ENCODE data around the gene PATE3. TPM values are rescaled to one million over a fixed set of nuclear protein-coding genes. Genes with fewer than 3 reads are reported as not detected.

Gene PATE3
- total RNA-seq, 1 donor from 2014 or later: not detected

Other genes with a start within 250 kb of the PATE3 start
- gene EI24, start 218.7 kb upstream of the PATE3 start, total RNA-seq: 96.4 and 117 TPM in 2 replicates
- 141 and 204 TPM in 2 replicates for gene STT3A, start 195.3 kb upstream of the PATE3 start, total RNA-seq
- 7.9 and 16.8 TPM in 2 replicates for gene CHEK1, start 163.0 kb upstream of the PATE3 start, total RNA-seq
- under 0.01 TPM in 1 of 2 replicates, not detected in the other for gene ACRV1, start 107.3 kb upstream of the PATE3 start, total RNA-seq
- not detected in 2 replicates for gene PATE1, start 41.8 kb upstream of the PATE3 start, total RNA-seq
- under 0.01 TPM in 1 of 2 replicates, not detected in the other for gene PATE2, start 9.3 kb upstream of the PATE3 start, total RNA-seq
- gene PATE4, start 45.2 kb downstream of the PATE3 start, total RNA-seq: not detected in 2 replicates
- gene HYLS1, start 99.5 kb downstream of the PATE3 start, total RNA-seq: 5.0 and 6.9 TPM in 2 replicates
- 7.2 and 8.3 TPM in 2 replicates for gene PUS3, start 115.1 kb downstream of the PATE3 start, total RNA-seq
- under 0.01 TPM in 1 of 2 replicates, not detected in the other for gene DDX25, start 116.4 kb downstream of the PATE3 start, total RNA-seq
- gene VSIG10L2, start 157.9 kb downstream of the PATE3 start, total RNA-seq: not detected in 2 replicates